Right lobe of liver (tissue), 6 donors: ENCODE measurements around the gene TAF8. TPM values are rescaled to one million over a fixed set of nuclear protein-coding genes. Genes with fewer than 3 reads are reported as not detected.

Source experiments
- ATAC-seq, 4 donors: fragments of 200-7000 bp; cut with Tn5 transposase; one replicate each; pipeline ENCODE4 v1.9.1; 2020; ENCODE audit warnings: mild to moderate bottlenecking in 4 of 4, moderate library complexity in 4 of 4
- DNase-seq, 3 donors: peaks; one replicate each; pipeline ENCODE4 v3.0.0-alpha.2; 2020
- H3K27ac ChIP-seq, 3 donors: fragments of 200-600 bp; one replicate each; pipeline ENCODE4 v1.8.0; 2022
- H3K27me3 ChIP-seq, 2 donors: fragments of 200-600 bp; one replicate each; pipeline ENCODE4 v1.8.0; 2022
- H3K36me3 ChIP-seq, 4 donors: fragments of 200-600 bp; sonication (generic) in 1 of 4; one replicate each; pipeline versions ENCODE4 v1.5.1 to v1.8.0; 2017 to 2022; ENCODE audit warnings: control low read depth in 1 of 4
- H3K4me1 ChIP-seq, 4 donors: fragments of 200-600 bp; sonication (generic) in 1 of 4; one replicate each; pipeline versions ENCODE4 v1.5.1 to v1.8.0; 2017 to 2022; ENCODE audit warnings: control low read depth in 1 of 4
- H3K4me3 ChIP-seq, 3 donors: fragments of 200-600 bp; one replicate each; pipeline ENCODE4 v1.8.0; 2022
- H3K9me3 ChIP-seq, 4 donors: fragments of 200-600 bp; sonication (generic) in 1 of 4; one replicate each; pipeline versions ENCODE4 v1.5.1 to v1.8.0; 2017 to 2022; ENCODE audit warnings: control low read depth in 1 of 4
- CTCF ChIP-seq, 4 donors: fragments of 200-600 bp in 3 of 4; fragments of 450-650 bp in 1 of 4; IDR thresholded peaks; one replicate each; pipeline versions ENCODE4 v1.5.1 to v1.8.0; 2016 to 2022; ENCODE audit warnings: antibody characterized with exemption in 4 of 4, mild to moderate bottlenecking in 2 of 4
- POLR2A ChIP-seq: fragments of 450-650 bp; IDR thresholded peaks from one replicate; pipeline ENCODE4 v1.6.1; 2017; ENCODE audit warnings: antibody characterized with exemption, mild to moderate bottlenecking
- WGBS: methylation state at CpG from one replicate; pipeline ENCODE4 v1.1.6; 2018; ENCODE audit warnings: low coverage, low lambda C conversion rate; ENCODE audit not compliant: insufficient coverage; ENCODE audit errors: missing lambda C conversion rate; 5-methylcytosine and 5-hydroxymethylcytosine counted together
- intact Hi-C, 2 donors: fragments of 100-400 bp; cut with DNase I; formaldehyde crosslinking; loops; one replicate each; pipeline versions ENCODE4 v1.11.2 to v1.14.1; 2022
- total RNA-seq, 6 experiments: library from RNA; depleted of rRNA in 2 of 6; stranded (reverse); fragments of >200 nt in 2 of 6; fragmentation: NEBNext Ultra II Directional in 3 of 6; extraction: Animal tissue kit (Norgen Biotek cat#: 25700) in 3 of 6; gene quantifications; one replicate each; pipeline versions ENCODE4 v1.1.0 to v1.2.4, GENCODE V29; 2016 to 2023
- donor health status: DM: no; HTN: yes; CAD: no.
- donor health status: DM: no; HTN: no; CAD: no.
- donor health status: DM: no; HTN: no; CAD: no.
- donor health status: DM: no; HTN: yes; CAD: no.
- donor health status: DM: no; HTN: yes; CAD: no.

Gene TAF8
- total RNA-seq, 6 experiments from 2014 or later, result 6.7 to 14.7 (median 11.9) TPM

- Histone ChIP-seq H3K27ac (no peak overlapping the region), H3K4me3 (no peak overlapping the region), H3K9me3 (no peaks in the 10 kb centered on the region), H3K4me1 (no peaks in the 10 kb centered on the region), H3K36me3 (peaks cover 0 to 55% (median 19%) of the 10 kb centered on the region in 4 donors), H3K27me3 (no peaks in the 10 kb centered on the region)
- WGBS, result 22% methylated on average over 6 of the region's 7 CpGs
- TF ChIP-seq POLR2A (no peak), CTCF (IDR thresholded peaks at IDR 0.05) (peak; percentile 67 to 83 (median 76))
- DNase-seq (peak; percentile 72 to 74 (median 73)), ATAC-seq (peak; percentile 67 to 84 (median 74))
- intact Hi-C loops, result loop anchor here (5.0 kb wide), 2 partner anchors 87 to 92 kb away; no protein-coding TSS in a partner anchor
Observed at GRCh38 chr6:42075159-42075838, 25.0 kb downstream of the TAF8 start.

- H3K4me1 ChIP-seq, result no peaks in the 10 kb centered on the region
- H3K36me3 ChIP-seq, result peaks cover 0 to 32% (median 6%) of the 10 kb centered on the region in 4 donors
- TF ChIP-seq CTCF (IDR thresholded peaks at IDR 0.05) (no peak), POLR2A (no peak)
- DNase-seq (no peak), ATAC-seq (no peak)
- 91% methylated on average over 10 of the region's 11 CpGs for WGBS
- intact Hi-C loops, result loop anchor here (5.0 kb wide), 2 partner anchors 84 to 89 kb away; no protein-coding TSS in a partner anchor
- no peak overlapping the region for H3K4me3 ChIP-seq
- H3K27me3 ChIP-seq, result no peaks in the 10 kb centered on the region
- no peaks in the 10 kb centered on the region for H3K9me3 ChIP-seq
- H3K27ac ChIP-seq, result no peak overlapping the region
Observed at GRCh38 chr6:42078386-42078785, 28.1 kb downstream of the TAF8 start.

GRCh38 chr6:42079941-42080464, 29.7 kb downstream of the TAF8 start:
- no peaks in the 10 kb centered on the region for H3K9me3 ChIP-seq
- ATAC-seq (no peak), DNase-seq (no peak)
- H3K4me1 ChIP-seq, result no peaks in the 10 kb centered on the region
- no peak overlapping the region for H3K27ac ChIP-seq
- 95% methylated on average over 9 of the region's 10 CpGs for WGBS
- TF ChIP-seq CTCF (IDR thresholded peaks at IDR 0.05) (no peak), POLR2A (no peak)
- peaks cover 0 to 31% (median 6%) of the 10 kb centered on the region in 4 donors for H3K36me3 ChIP-seq
- no peak overlapping the region for H3K4me3 ChIP-seq
- intact Hi-C loops, result loop anchor here (5.0 kb wide), 2 partner anchors 82 to 87 kb away; no protein-coding TSS in a partner anchor
- H3K27me3 ChIP-seq, result no peaks in the 10 kb centered on the region

GRCh38 chr6:42083530-42083929, 33.2 kb downstream of the TAF8 start:
- no peak overlapping the region for H3K4me3 ChIP-seq
- ATAC-seq, result no peak
- H3K27me3 ChIP-seq, result no peaks in the 10 kb centered on the region
- H3K9me3 ChIP-seq, result no peaks in the 10 kb centered on the region
- TF ChIP-seq POLR2A, result no peak
- no peak for TF ChIP-seq CTCF (IDR thresholded peaks at IDR 0.05)
- no peak for DNase-seq
- intact Hi-C loops, result no loop called here
- peaks cover 0 to 8% (median 0%) of the 10 kb centered on the region in 4 donors for H3K36me3 ChIP-seq
- WGBS, result 94% methylated on average over 5 of the region's 5 CpGs
- H3K4me1 ChIP-seq, result no peaks in the 10 kb centered on the region
- H3K27ac ChIP-seq, result no peak overlapping the region
